HL-60/S4 (cell line): Measurements from ENCODE around the gene SPATA31D4.

Experiments used
- in situ Hi-C: fragments of 300-500 bp; cut with MboI; formaldehyde crosslinking; loops from 2 replicates; pipeline ENCODE4 v1.14.3; 2022; ENCODE audit warnings: low sequenced_read_pairs

SPATA31D4 gene

GRCh38 chr9:81964218-81965171 is 36.3 kb downstream of the SPATA31D4 start:
- in situ Hi-C loops, result no loop called here

DNA sequence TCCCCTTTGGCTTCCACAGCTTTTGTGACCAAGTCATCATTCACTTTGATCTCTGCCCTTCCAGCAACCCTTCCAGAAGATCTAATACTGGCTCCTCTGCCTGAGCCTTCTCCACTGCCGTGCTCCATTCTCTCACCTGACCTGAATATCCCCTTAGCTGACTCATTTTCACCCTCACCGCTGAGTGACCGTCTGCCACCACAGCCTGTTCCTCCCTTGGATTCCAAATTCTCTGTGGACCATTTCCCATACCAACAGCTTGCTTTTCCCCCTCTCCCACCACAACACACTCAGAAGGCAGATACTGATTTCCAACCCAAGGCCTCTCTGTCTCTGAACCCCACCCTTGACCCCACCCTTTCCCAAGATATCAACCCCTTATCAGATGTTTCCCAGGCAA is 39.8 kb downstream of the SPATA31D4 start:
- in situ Hi-C loops, result no loop called here

DNA sequence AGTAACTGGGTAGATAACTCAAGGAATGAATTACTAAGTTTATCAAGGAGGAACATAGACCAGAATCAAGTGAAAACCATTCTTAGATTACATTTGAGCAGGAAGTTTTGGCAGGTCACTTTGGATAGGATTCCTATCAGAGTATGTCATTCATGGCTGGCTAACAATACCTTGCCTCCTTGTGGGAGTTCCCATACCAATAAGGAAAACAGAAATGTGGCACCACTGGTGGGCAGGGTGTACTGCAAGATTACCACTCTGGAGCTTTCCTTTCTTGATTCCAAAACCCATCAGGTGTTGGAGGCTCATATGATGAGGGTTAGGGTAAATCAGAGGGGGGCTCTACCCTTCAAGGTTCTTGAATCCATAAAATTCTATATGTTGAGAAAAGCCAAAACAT is 41.7 kb downstream of the SPATA31D4 start:
- in situ Hi-C loops, result no loop called here

- in situ Hi-C loops, result no loop called here
These were observed 43.5 kb downstream of the SPATA31D4 start for GRCh38 chr9:81971727-81972126.

- in situ Hi-C loops, result no loop called here
These were observed 46.5 kb downstream of the SPATA31D4 start for GRCh38 chr9:81974764-81975163.

- in situ Hi-C loops, result no loop called here
These were observed 48.1 kb downstream of the SPATA31D4 start for GRCh38 chr9:81976351-81976750.

- in situ Hi-C loops, result no loop called here
These were observed 51.0 kb downstream of the SPATA31D4 start for GRCh38 chr9:81979196-81979595.

DNA sequence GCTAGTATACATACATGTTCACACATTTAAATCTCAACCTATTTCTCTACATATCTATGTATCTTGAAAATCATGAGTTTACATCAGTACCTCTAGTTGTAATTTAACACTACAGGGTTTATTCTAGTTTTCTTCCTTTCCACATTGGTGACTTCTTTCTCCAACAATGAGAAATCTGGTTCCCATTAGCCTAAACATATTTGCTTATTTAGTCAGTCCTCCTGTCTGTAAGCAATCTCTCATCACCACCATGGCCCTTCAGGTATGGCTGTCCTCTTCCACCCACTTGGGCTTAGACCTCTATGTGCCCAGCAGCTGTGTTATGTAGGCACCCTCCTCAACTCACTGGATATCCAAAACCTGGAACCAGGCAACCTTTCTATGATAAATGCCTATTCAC is 52.3 kb downstream of the SPATA31D4 start:
- in situ Hi-C loops, result no loop called here

GRCh38 chr9:81981883-81982282 is 53.7 kb downstream of the SPATA31D4 start:
- in situ Hi-C loops, result no loop called here
